HCT116 (cell line): ENCODE data around the gene RABGAP1. TPM values are rescaled to one million over a fixed set of nuclear protein-coding genes. Genes with fewer than 3 reads are reported as not detected.

Experiments
- ATAC-seq: fragments of 200-7000 bp; cut with Tn5 transposase; 2 replicates; pipeline ENCODE4 v1.9.1; 2020; ENCODE audit warnings: mild to moderate bottlenecking, moderate library complexity
- BruUV-seq: library from RNA; stranded (reverse); fragments of 400-500 nt; replicated peaks from 2 replicates; lab custom pipeline; 2021; lab: Mats Ljungman, UMichigan
- CTCF ChIA-PET: fragments of 300-600 bp; sonication (Branson Sonifier 250); formaldehyde crosslinking; loops from one replicate; lab custom pipeline; 2021; ENCODE audit warnings: antibody characterized with exemption; lab: Charles Lee
- POLR2A ChIA-PET: fragments of 300-600, 350-600 bp; sonication (Branson Sonifier 250); formaldehyde crosslinking; loops from one replicate; lab custom pipeline; 2021; ENCODE audit warnings: antibody characterized with exemption; lab: Charles Lee
- RAD21 ChIA-PET, 2 experiments: fragments of 300-600 bp; sonication (Branson Sonifier 250); formaldehyde crosslinking; loops; one replicate each; lab custom pipeline; 2023; ENCODE audit warnings: low total read pairs in 2 of 2; ENCODE audit not compliant: uncharacterized antibody in 2 of 2, unreplicated experiment in 2 of 2, low non-redundant PET in 1 of 2; lab: Charles Lee
- DNase-seq: peaks from one replicate; pipeline ENCODE4 v3.0.0-alpha.2; 2010; ENCODE audit warnings: low read depth, low spot score
- H2AFZ ChIP-seq: fragments of 200-600 bp; shearing (Covaris generic), sonication (generic); 2 replicates; pipeline ENCODE4 v1.6.1; 2017; ENCODE audit warnings: low read depth, mixed run types, mixed read lengths, antibody characterized with exemption, low read length; ENCODE audit not compliant: poor library complexity, severe bottlenecking
- H3K27ac ChIP-seq: 2 replicates; pipeline ENCODE4 v1.5.1; 2012; ENCODE audit warnings: low read depth, low read length
- H3K27me3 ChIP-seq: fragments of 200-600 bp; sonication (generic); 2 replicates; pipeline ENCODE4 v1.6.1; 2016; ENCODE audit warnings: mixed run types, low read length, mixed read lengths; ENCODE audit not compliant: insufficient read depth
- H3K36me3 ChIP-seq, 2 experiments: fragments of 200-500 bp in 1 of 2; fragments of 200-600 bp in 1 of 2; sonication (Bioruptor generic) in 1 of 2; sonication (generic) in 1 of 2; 2 replicates each; pipeline versions ENCODE4 v1.5.1 to v1.6.1; 2014 to 2016; ENCODE audit warnings: low read length in 2 of 2, inconsistent platforms in 1 of 2, mixed read lengths in 1 of 2, mixed run types in 1 of 2; ENCODE audit not compliant: insufficient read depth in 2 of 2, control insufficient read depth in 1 of 2
- H3K4me1 ChIP-seq, 2 experiments: fragments of 200-600 bp in 1 of 2; sonication (generic) in 1 of 2; 2 replicates each; pipeline versions ENCODE4 v1.5.1 to v1.6.1; 2012 to 2017; ENCODE audit warnings: low read length in 2 of 2, inconsistent platforms in 1 of 2, mild to moderate bottlenecking in 1 of 2, mixed read lengths in 1 of 2, mixed run types in 1 of 2, moderate library complexity in 1 of 2; ENCODE audit not compliant: insufficient read depth in 2 of 2, control insufficient read depth in 1 of 2
- H3K4me2 ChIP-seq: fragments of 200-600 bp; sonication (generic); 2 replicates; pipeline ENCODE4 v1.6.1; 2017; ENCODE audit warnings: mixed run types, low read length, mixed read lengths
- H3K4me3 ChIP-seq, 2 experiments: fragments of 200-600 bp in 1 of 2; sonication (generic) in 1 of 2; replicated peaks in 1 of 2; 2 replicates each; pipeline ENCODE4 v1.5.1; 2011 to 2016; ENCODE audit warnings: low read length in 2 of 2, control low read depth in 1 of 2, low read depth in 1 of 2, mild to moderate bottlenecking in 1 of 2, mixed read lengths in 1 of 2, mixed run types in 1 of 2
- H3K79me2 ChIP-seq: fragments of 200-600 bp; sonication (generic); 2 replicates; pipeline ENCODE4 v1.6.1; 2017; ENCODE audit warnings: mild to moderate bottlenecking, mixed run types, low read length, moderate library complexity, mixed read lengths; ENCODE audit not compliant: insufficient read depth
- H3K9ac ChIP-seq: fragments of 200-600 bp; sonication (generic); 2 replicates; pipeline ENCODE4 v1.6.1; 2016; ENCODE audit warnings: low read length, mixed read lengths
- H3K9me2 ChIP-seq: fragments of 200-600 bp; sonication (generic), shearing (Covaris generic); 2 replicates; pipeline ENCODE4 v1.6.1; 2017; ENCODE audit warnings: mixed run types, mild to moderate bottlenecking, moderate library complexity; ENCODE audit not compliant: insufficient read depth
- H3K9me3 ChIP-seq, 2 experiments: fragments of 200-500 bp in 1 of 2; fragments of 200-600 bp in 1 of 2; sonication (Bioruptor generic) in 1 of 2; sonication (generic) in 1 of 2; 2 replicates each; pipeline ENCODE4 v1.6.1; 2014 to 2017; ENCODE audit warnings: low read length in 2 of 2, mixed read lengths in 2 of 2, inconsistent platforms in 1 of 2, low read depth in 1 of 2, mild to moderate bottlenecking in 1 of 2, mixed run types in 1 of 2, moderate library complexity in 1 of 2; ENCODE audit not compliant: control insufficient read depth in 1 of 2, insufficient read depth in 1 of 2
- H4K20me1 ChIP-seq: fragments of 200-600 bp; sonication (generic), shearing (Covaris generic); 2 replicates; pipeline ENCODE4 v1.6.1; 2017; ENCODE audit warnings: mixed run types, mild to moderate bottlenecking, moderate library complexity; ENCODE audit not compliant: insufficient read depth
- CEBPB ChIP-seq: IDR thresholded peaks from 2 replicates; pipeline ENCODE4 v1.6.1; 2012; ENCODE audit warnings: low read depth
- ELF1 ChIP-seq: IDR thresholded peaks from 2 replicates; pipeline ENCODE4 v1.6.1; 2012; ENCODE audit warnings: low read depth, borderline replicate concordance
- EZH2 ChIP-seq: fragments of 200-600 bp; sonication (generic); IDR thresholded peaks from 2 replicates; pipeline ENCODE4 v1.6.1; 2017; ENCODE audit warnings: antibody characterized with exemption, mixed run types
- FOSL1 ChIP-seq: IDR thresholded peaks from 2 replicates; pipeline ENCODE4 v1.6.1; 2012; ENCODE audit warnings: low read depth
- JUND ChIP-seq: IDR thresholded peaks from 2 replicates; pipeline ENCODE4 v1.6.1; 2012
- POLR2AphosphoS5 ChIP-seq: IDR thresholded peaks from 2 replicates; pipeline ENCODE4 v1.6.1; 2011; ENCODE audit warnings: mild to moderate bottlenecking, low read depth, low read length, moderate library complexity
- RAD21 ChIP-seq: IDR thresholded peaks from 2 replicates; pipeline ENCODE4 v1.6.1; 2012; ENCODE audit warnings: low read depth, mild to moderate bottlenecking
- SP1 ChIP-seq: IDR thresholded peaks from 2 replicates; pipeline ENCODE4 v1.6.1; 2012; ENCODE audit warnings: low read depth
- SRF ChIP-seq: IDR thresholded peaks from 2 replicates; pipeline ENCODE4 v1.6.1; 2012; ENCODE audit warnings: low read depth
- TCF7L2 ChIP-seq: IDR thresholded peaks from 2 replicates; pipeline ENCODE4 v1.7.0; 2011; ENCODE audit warnings: borderline replicate concordance, inconsistent platforms; ENCODE audit not compliant: insufficient read depth, insufficient read length; ENCODE audit errors: extremely low read depth
- YY1 ChIP-seq: IDR thresholded peaks from 2 replicates; pipeline ENCODE4 v1.6.1; 2011; ENCODE audit warnings: low read length, low read depth, moderate library complexity, mild to moderate bottlenecking; ENCODE audit not compliant: insufficient replicate concordance; ENCODE audit errors: extremely low read depth
- ZFX ChIP-seq: fragments of 450-650 bp; IDR thresholded peaks from 2 replicates; pipeline ENCODE4 v1.6.1; 2017
- intact Hi-C: fragments of 100-400 bp; cut with micrococcal nuclease; formaldehyde crosslinking; loops from 2 replicates; pipeline ENCODE4 v1.10.0; 2022
- total RNA-seq: library from RNA; stranded (reverse); gene quantifications from one replicate; pipeline ENCODE4 v1.2.1, GENCODE V29; 2021; ENCODE audit not compliant: unreplicated experiment
- TF ChIP-seq, protein P1 (sequence below), 3 experiments: fragments of 200-600 bp in 1 of 3; sonication (generic) in 1 of 3; IDR thresholded peaks in 2 of 3; conservative IDR thresholded peaks in 1 of 3; 2 replicates each; pipeline ENCODE4 v1.5.1; 2012 to 2017; ENCODE audit warnings: low read depth in 2 of 3, low read length in 2 of 3, antibody characterized with exemption in 1 of 3, borderline replicate concordance in 1 of 3, control low read depth in 1 of 3, mild to moderate bottlenecking in 1 of 3, mixed read lengths in 1 of 3, mixed run types in 1 of 3, moderate library complexity in 1 of 3; ENCODE audit not compliant: insufficient read depth in 1 of 3
- TF ChIP-seq, protein P2 (sequence below): IDR thresholded peaks from 2 replicates; pipeline ENCODE4 v1.6.1; 2012; ENCODE audit warnings: low read depth

RABGAP1 gene
- total RNA-seq, 1 experiment from 2014 or later, result 29.7 TPM

DNA sequence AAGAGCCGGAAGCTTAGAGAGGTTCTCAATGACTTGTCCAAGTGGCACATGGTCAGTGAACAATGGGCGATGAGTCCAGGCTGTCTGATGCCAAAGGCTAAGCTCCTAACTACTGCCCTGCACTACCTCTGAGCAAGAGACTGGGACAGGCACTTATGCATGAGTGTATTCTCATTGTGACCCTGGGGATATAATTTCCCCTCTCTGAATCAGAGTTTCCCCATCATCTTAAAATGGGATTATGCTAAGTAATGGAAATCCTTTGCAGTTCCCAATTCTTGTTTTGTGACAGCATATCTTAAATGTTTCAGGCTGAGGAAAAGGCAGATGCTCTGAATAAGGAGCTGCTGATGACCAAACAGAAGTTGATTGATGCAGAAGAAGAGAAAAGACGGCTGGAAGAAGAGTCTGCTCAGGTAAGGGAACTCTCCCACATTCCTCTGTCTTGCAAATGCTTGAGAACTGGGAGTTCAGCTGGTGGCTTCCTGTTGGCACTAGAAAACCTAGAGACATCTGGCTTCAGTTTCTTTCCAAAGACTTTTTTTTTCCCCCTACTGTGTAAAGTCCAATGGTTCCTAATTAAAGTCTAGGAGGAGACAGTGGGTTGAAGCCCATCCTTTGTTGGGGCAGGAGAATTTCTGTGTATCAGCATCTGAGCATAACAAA, 156.7 kb downstream of the RABGAP1 start:
- Histone ChIP-seq H3K27ac (no peak overlapping the region), H3K9me3 (no peaks in the 10 kb centered on the region), H2AFZ (no peak overlapping the region), H3K4me2 (no peak overlapping the region), H3K4me1 (no peaks in the 10 kb centered on the region), H3K36me3 (peaks cover 18% of the 10 kb centered on the region in 2 experiments), H3K79me2 (no peaks in the 10 kb centered on the region), H3K4me3 (no peak overlapping the region), H3K27me3 (no peaks in the 10 kb centered on the region), H4K20me1 (no peaks in the 10 kb centered on the region), H3K9me2 (no peaks in the 10 kb centered on the region), H3K9ac (no peak overlapping the region)
- ATAC-seq (no peak), DNase-seq (no peak)
- ChIA-PET POLR2A (no interaction called here), RAD21 (no interaction called here), CTCF (no interaction called here)
- intact Hi-C loops, result no loop called here
- TF ChIP-seq FOSL1 (no peak), ZFX (no peak)
- BruUV-seq, result no TSS peak

DNA sequence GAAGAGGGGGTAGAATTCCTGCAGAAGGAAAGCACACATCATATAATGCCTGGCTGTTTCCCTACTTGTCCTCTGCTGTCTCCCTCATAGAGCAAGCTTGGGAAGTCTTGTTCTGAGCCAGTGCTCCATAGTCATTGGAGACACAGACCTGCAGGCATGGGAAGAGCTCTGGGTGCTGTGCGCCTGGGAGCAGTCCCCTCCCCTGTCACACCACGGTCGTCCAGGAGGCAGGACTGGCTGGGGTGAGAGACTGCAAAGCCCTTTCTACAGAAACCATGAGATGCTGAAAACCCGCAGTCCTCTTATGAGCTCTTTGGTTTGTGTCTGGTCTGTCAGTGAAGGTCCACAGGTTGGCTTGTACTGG, 157.3 kb downstream of the RABGAP1 start:
- Histone ChIP-seq H3K4me1 (no peaks in the 10 kb centered on the region), H3K27ac (no peak overlapping the region), H3K79me2 (no peaks in the 10 kb centered on the region), H4K20me1 (no peaks in the 10 kb centered on the region), H2AFZ (no peak overlapping the region), H3K27me3 (no peaks in the 10 kb centered on the region), H3K4me2 (no peak overlapping the region), H3K9ac (no peak overlapping the region), H3K4me3 (no peak overlapping the region), H3K36me3 (peaks cover 17 to 23% of the 10 kb centered on the region in 2 experiments), H3K9me2 (no peaks in the 10 kb centered on the region), H3K9me3 (no peaks in the 10 kb centered on the region)
- RAD21 ChIA-PET, result no interaction called here
- intact Hi-C loops, result no loop called here
- POLR2A ChIA-PET, result no interaction called here
- ATAC-seq, result no peak
- DNase-seq, result no peak
- CTCF ChIA-PET, result no interaction called here
- no TSS peak for BruUV-seq
- TF ChIP-seq CEBPB (no peak), TCF7L2 (no peak), SP1 (no peak), YY1 (no peak), ELF1 (no peak), POLR2AphosphoS5 (no peak), JUND (no peak), EZH2 (no peak), ZFX (no peak), RAD21 (no peak), SRF (no peak)
- TF ChIP-seq, protein P1, sequence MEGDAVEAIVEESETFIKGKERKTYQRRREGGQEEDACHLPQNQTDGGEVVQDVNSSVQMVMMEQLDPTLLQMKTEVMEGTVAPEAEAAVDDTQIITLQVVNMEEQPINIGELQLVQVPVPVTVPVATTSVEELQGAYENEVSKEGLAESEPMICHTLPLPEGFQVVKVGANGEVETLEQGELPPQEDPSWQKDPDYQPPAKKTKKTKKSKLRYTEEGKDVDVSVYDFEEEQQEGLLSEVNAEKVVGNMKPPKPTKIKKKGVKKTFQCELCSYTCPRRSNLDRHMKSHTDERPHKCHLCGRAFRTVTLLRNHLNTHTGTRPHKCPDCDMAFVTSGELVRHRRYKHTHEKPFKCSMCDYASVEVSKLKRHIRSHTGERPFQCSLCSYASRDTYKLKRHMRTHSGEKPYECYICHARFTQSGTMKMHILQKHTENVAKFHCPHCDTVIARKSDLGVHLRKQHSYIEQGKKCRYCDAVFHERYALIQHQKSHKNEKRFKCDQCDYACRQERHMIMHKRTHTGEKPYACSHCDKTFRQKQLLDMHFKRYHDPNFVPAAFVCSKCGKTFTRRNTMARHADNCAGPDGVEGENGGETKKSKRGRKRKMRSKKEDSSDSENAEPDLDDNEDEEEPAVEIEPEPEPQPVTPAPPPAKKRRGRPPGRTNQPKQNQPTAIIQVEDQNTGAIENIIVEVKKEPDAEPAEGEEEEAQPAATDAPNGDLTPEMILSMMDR (IDR thresholded peaks at IDR 0.05 in 2 of 3, conservative IDR thresholded peaks at IDR 0.05 in 1 of 3; ENCODE audit: borderline replicate concordance in 1 of 3, insufficient read depth in 1 of 3, low read depth in 2 of 3, low read length in 2 of 3), result no peak
- TF ChIP-seq, protein P2, sequence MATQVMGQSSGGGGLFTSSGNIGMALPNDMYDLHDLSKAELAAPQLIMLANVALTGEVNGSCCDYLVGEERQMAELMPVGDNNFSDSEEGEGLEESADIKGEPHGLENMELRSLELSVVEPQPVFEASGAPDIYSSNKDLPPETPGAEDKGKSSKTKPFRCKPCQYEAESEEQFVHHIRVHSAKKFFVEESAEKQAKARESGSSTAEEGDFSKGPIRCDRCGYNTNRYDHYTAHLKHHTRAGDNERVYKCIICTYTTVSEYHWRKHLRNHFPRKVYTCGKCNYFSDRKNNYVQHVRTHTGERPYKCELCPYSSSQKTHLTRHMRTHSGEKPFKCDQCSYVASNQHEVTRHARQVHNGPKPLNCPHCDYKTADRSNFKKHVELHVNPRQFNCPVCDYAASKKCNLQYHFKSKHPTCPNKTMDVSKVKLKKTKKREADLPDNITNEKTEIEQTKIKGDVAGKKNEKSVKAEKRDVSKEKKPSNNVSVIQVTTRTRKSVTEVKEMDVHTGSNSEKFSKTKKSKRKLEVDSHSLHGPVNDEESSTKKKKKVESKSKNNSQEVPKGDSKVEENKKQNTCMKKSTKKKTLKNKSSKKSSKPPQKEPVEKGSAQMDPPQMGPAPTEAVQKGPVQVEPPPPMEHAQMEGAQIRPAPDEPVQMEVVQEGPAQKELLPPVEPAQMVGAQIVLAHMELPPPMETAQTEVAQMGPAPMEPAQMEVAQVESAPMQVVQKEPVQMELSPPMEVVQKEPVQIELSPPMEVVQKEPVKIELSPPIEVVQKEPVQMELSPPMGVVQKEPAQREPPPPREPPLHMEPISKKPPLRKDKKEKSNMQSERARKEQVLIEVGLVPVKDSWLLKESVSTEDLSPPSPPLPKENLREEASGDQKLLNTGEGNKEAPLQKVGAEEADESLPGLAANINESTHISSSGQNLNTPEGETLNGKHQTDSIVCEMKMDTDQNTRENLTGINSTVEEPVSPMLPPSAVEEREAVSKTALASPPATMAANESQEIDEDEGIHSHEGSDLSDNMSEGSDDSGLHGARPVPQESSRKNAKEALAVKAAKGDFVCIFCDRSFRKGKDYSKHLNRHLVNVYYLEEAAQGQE, result no peak
